ENCODE results near the gene HNRNPL. TPM values are rescaled to one million over a fixed set of nuclear protein-coding genes. Genes with fewer than 3 reads are reported as not detected.
A peak's percentile ranks its signal among the peaks of the same experiment; 100 is the strongest.

The HNRNPL gene
- total and polyA plus RNA-seq, 9 of the 15 experiments (the other 6 are each of a cell fraction or from before 2014, with no cell fraction given), result 39.5 to 610 (median 299) TPM

DNA sequence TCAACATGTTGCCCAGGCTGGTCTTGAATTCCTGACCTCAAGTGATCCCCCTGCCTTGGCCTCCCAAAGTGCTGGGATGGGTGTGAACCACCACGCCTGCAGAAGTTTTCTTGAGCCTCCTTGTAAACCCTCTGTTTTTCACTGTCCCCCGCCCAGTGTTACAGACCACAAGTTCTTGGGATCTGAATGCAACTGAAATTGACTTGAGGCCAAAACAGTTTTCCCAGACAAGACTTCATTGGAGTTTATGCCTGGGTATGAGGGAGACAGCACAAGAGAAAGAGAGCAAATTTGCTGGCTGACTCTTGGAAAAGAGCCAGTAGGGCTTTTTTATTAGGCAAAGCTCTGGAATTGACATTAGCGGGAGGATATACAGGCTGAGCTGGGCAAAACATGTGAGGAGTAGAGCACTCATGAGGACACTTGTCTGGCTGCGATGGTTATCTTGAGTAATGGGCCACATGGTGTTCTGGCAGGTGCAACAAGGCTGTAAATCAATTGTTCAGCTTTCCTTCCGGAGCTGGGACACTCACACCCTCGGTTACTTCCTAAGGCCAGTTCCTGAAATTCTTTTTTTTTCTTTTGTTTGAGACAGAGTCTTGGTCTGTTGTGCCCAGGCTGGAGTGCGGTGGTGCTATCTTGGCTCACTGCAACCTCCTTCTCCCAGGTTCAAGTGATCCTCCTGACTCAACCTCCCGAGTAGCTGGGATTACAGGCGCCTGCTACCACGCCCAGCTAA is 12.7 kb upstream of the HNRNPL start (continued):
- TF ChIP-seq ARID3A (IDR thresholded peaks at IDR 0.05; ENCODE audit: borderline replicate concordance, low read depth, low read length), result no peak
- TF ChIP-seq, protein P1, sequence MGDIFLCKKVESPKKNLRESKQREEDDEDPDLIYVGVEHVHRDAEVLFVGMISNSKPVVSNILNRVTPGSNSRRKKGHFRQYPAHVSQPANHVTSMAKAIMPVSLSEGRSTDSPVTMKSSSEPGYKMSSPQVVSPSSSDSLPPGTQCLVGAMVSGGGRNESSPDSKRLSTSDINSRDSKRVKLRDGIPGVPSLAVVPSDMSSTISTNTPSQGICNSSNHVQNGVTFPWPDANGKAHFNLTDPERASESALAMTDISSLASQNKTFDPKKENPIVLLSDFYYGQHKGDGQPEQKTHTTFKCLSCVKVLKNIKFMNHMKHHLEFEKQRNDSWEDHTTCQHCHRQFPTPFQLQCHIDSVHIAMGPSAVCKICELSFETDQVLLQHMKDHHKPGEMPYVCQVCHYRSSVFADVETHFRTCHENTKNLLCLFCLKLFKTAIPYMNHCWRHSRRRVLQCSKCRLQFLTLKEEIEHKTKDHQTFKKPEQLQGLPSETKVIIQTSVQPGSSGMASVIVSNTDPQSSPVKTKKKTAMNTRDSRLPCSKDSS (IDR thresholded peaks at IDR 0.05; ENCODE audit: low read depth, partially characterized antibody), result no peak
- TF ChIP-seq CLOCK (CRISPR knock-in tag; IDR thresholded peaks at IDR 0.05; ENCODE audit: borderline replicate concordance), result peak; percentile 49; the same call in 1 of the 2 replicates
- peak; percentile 92 for TF ChIP-seq BHLHE40 (IDR thresholded peaks at IDR 0.05; ENCODE audit: low read length)
- TF ChIP-seq, protein P2, sequence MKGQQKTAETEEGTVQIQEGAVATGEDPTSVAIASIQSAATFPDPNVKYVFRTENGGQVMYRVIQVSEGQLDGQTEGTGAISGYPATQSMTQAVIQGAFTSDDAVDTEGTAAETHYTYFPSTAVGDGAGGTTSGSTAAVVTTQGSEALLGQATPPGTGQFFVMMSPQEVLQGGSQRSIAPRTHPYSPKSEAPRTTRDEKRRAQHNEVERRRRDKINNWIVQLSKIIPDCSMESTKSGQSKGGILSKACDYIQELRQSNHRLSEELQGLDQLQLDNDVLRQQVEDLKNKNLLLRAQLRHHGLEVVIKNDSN (CRISPR knock-in tag; IDR thresholded peaks at IDR 0.05), result 0 out of 2 replicates have a peak, but pooled peaks have one; percentile 20
- 0 out of 2 replicates have a peak, but pooled peaks have one; percentile 41 for TF ChIP-seq FOXP1 (CRISPR knock-in tag; IDR thresholded peaks at IDR 0.05)
- peak; percentile 88 for TF ChIP-seq ETV5 (CRISPR knock-in tag; IDR thresholded peaks at IDR 0.05; ENCODE audit: low read depth)
- peak in 1 of 2 experiments; percentile 90; a peak in 2 of 4 replicates for TF ChIP-seq RCOR1 (IDR thresholded peaks at IDR 0.05; ENCODE audit: borderline replicate concordance in 1 of 2, low read depth in 2 of 2, low read length in 2 of 2)
- TF ChIP-seq OTX1 (CRISPR knock-in tag; IDR thresholded peaks at IDR 0.05), result no peak
- TF ChIP-seq SMC3 (conservative IDR thresholded peaks at IDR 0.05; ENCODE audit: insufficient read depth, low read depth, low read length), result no peak
- TF ChIP-seq, protein P3, sequence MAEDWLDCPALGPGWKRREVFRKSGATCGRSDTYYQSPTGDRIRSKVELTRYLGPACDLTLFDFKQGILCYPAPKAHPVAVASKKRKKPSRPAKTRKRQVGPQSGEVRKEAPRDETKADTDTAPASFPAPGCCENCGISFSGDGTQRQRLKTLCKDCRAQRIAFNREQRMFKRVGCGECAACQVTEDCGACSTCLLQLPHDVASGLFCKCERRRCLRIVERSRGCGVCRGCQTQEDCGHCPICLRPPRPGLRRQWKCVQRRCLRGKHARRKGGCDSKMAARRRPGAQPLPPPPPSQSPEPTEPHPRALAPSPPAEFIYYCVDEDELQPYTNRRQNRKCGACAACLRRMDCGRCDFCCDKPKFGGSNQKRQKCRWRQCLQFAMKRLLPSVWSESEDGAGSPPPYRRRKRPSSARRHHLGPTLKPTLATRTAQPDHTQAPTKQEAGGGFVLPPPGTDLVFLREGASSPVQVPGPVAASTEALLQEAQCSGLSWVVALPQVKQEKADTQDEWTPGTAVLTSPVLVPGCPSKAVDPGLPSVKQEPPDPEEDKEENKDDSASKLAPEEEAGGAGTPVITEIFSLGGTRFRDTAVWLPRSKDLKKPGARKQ (CRISPR knock-in tag; IDR thresholded peaks at IDR 0.05), result no peak
- peak in 1 of 2 experiments; percentile 83; a peak in 2 of 4 replicates for TF ChIP-seq HDAC1 (IDR thresholded peaks at IDR 0.05)
- peak; percentile 54 for TF ChIP-seq TAL1 (IDR thresholded peaks at IDR 0.05)
- no peak for TF ChIP-seq ZNF134 (CRISPR knock-in tag; conservative IDR thresholded peaks at IDR 0.05)
- no peak for TF ChIP-seq ZNF57 (CRISPR knock-in tag; IDR thresholded peaks at IDR 0.05)
- peak; percentile 74; the same call in 1 of the 2 replicates for TF ChIP-seq PYGO2 (tag; IDR thresholded peaks at IDR 0.05)
- no peak for TF ChIP-seq DDX20 (tag; IDR thresholded peaks at IDR 0.05; ENCODE audit: low read depth)
- peak; percentile 95 for TF ChIP-seq LEF1 (IDR thresholded peaks at IDR 0.05)
- TF ChIP-seq SIX5 (IDR thresholded peaks at IDR 0.05; ENCODE audit: borderline replicate concordance in 1 of 2, insufficient read depth in 1 of 2, low read depth in 1 of 2, low read length in 2 of 2), result no peak
